ENCODE results near the gene CCDC146.
"Not testable (repeated sequence)": the region's sequence is repeated elsewhere in the genome, so short reads cannot be mapped to it uniquely, and the experiment has no call there.

Gene CCDC146, protein sequence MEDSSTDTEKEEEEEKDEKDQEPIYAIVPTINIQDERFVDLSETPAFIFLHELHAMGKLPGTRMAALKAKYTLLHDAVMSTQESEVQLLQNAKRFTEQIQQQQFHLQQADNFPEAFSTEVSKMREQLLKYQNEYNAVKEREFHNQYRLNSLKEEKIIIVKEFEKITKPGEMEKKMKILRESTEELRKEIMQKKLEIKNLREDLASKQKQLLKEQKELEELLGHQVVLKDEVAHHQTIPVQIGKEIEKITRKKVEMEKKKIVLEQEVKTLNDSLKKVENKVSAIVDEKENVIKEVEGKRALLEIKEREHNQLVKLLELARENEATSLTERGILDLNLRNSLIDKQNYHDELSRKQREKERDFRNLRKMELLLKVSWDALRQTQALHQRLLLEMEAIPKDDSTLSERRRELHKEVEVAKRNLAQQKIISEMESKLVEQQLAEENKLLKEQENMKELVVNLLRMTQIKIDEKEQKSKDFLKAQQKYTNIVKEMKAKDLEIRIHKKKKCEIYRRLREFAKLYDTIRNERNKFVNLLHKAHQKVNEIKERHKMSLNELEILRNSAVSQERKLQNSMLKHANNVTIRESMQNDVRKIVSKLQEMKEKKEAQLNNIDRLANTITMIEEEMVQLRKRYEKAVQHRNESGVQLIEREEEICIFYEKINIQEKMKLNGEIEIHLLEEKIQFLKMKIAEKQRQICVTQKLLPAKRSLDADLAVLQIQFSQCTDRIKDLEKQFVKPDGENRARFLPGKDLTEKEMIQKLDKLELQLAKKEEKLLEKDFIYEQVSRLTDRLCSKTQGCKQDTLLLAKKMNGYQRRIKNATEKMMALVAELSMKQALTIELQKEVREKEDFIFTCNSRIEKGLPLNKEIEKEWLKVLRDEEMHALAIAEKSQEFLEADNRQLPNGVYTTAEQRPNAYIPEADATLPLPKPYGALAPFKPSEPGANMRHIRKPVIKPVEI

GRCh38 chr7:77121860-77122681 is at the start of gene CCDC146:
Gene CCDC146 (plus strand): TSS chr7:77122615. CDS start chr7:77167669, 45,054 bp downstream.
- H3K4me3 ChIP-seq (ENCODE audit: low read depth, low read length), result peak within 1 kb of the TSS; percentile 78
- peak; percentile 100 for DNase-seq (ENCODE audit: low read depth)

GRCh38 chr7:77074786-77075396 is 47.5 kb upstream of the CCDC146 start:
- not testable (repeated sequence) for H3K4me3 ChIP-seq (ENCODE audit: low read depth, low read length)
- peak; percentile 3 for DNase-seq (ENCODE audit: low read depth)

- H3K4me3 ChIP-seq (ENCODE audit: low read depth, low read length); DNase-seq (ENCODE audit: low read depth): not testable (repeated sequence)
These were observed 45.4 kb upstream of the CCDC146 start for GRCh38 chr7:77077060-77077459.

GRCh38 chr7:77079112-77079511 is 43.3 kb upstream of the CCDC146 start:
- H3K4me3 ChIP-seq (ENCODE audit: low read depth, low read length); DNase-seq (ENCODE audit: low read depth): not testable (repeated sequence)

- DNase-seq (ENCODE audit: low read depth); H3K4me3 ChIP-seq (ENCODE audit: low read depth, low read length): not testable (repeated sequence)
These were observed 42.8 kb upstream of the CCDC146 start for GRCh38 chr7:77079624-77080023.

GRCh38 chr7:77080236-77080635 is 42.2 kb upstream of the CCDC146 start:
- not testable (repeated sequence) for DNase-seq (ENCODE audit: low read depth); H3K4me3 ChIP-seq (ENCODE audit: low read depth, low read length)

DNA sequence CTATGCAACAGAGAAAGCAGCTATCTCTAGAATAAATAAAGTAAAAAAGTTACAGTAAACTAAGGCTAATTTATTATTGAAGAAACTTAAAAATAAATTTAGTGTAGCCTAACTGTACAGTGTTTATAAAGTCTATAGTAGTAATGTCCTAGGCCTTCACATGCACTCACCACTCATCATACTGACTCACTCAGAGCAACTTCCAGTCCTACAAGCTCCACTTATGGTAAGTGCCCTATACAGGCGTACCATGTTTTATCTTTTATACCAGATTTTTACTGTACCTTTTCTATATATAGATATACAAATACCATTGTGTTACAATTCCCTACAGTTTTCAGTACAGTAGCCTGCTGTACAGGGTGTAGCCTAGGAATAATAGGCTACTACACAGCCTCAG is 40.2 kb upstream of the CCDC146 start:
- not testable (repeated sequence) for H3K4me3 ChIP-seq (ENCODE audit: low read depth, low read length); DNase-seq (ENCODE audit: low read depth)

- H3K4me3 ChIP-seq (ENCODE audit: low read depth, low read length); DNase-seq (ENCODE audit: low read depth): not testable (repeated sequence)
These were observed 30.1 kb upstream of the CCDC146 start for GRCh38 chr7:77092301-77092700.

DNA sequence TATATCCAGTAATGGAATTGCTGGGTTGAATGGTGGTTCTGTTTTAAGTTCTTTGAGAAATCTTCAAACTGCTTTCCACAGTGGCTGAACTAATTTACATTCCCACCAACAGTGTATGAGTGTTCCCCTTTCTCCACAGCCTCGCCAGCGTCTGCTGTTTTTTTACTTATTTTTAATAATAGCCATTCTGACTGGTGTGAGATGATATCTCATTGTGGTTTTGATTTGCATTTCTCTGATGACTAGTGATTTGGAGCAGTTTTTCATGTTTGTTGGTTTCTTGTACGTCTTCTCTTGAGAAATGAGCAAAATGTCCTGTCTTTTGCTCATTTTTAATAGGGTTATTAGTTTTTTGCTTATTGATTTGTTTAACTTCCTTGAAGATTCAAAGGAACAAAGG is 21.9 kb upstream of the CCDC146 start:
- DNase-seq (ENCODE audit: low read depth); H3K4me3 ChIP-seq (ENCODE audit: low read depth, low read length): not testable (repeated sequence)

- not testable (repeated sequence) for DNase-seq (ENCODE audit: low read depth); H3K4me3 ChIP-seq (ENCODE audit: low read depth, low read length)
These were observed 21.2 kb upstream of the CCDC146 start for GRCh38 chr7:77101187-77101586.

DNA sequence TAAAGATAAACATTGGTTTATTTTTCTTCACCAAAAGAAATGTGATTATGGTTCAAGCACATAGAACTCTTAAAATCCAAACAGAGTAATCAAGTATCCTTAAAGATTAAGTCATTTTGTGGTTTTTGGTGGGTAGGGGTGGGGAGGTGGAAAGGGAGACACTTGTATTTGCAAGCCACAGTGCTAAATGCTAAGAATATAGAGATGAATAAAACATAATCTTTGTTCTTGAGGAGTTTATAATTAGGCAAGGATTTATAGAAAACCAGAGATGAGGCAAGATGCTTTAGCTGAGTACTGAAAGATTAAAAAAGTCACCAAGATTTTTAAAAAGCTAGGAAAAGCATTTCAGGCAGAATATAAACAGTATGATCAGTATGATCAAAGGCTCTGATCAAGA is 19.7 kb upstream of the CCDC146 start:
- H3K4me3 ChIP-seq (ENCODE audit: low read depth, low read length); DNase-seq (ENCODE audit: low read depth): not testable (repeated sequence)

GRCh38 chr7:77105904-77106303 is 16.5 kb upstream of the CCDC146 start:
- H3K4me3 ChIP-seq (ENCODE audit: low read depth, low read length), result not testable (repeated sequence)
- DNase-seq (ENCODE audit: low read depth), result peak; percentile 22

DNA sequence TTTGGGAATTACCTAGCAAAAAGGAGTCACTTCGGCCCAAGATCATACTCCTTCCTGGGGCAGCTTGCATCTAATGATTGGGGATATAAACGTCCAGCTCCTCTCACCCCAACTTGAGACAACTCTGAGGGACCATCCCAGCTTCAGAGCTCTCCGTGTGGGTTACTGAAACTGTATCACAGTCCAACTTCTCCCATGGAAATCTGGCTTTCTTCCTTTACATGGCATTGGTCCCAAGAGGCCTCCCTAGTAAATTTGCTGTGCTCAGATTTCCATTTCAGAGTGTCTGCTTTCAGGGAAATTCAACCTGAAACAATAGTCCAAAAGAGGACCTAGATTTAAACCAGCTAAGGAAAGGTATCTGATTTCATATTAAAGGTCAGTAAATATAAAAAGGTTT is 14.8 kb upstream of the CCDC146 start:
- not testable (repeated sequence) for DNase-seq (ENCODE audit: low read depth)

GRCh38 chr7:77108362-77108761 is 14.1 kb upstream of the CCDC146 start:
- H3K4me3 ChIP-seq (ENCODE audit: low read depth, low read length); DNase-seq (ENCODE audit: low read depth): not testable (repeated sequence)

More for the DNA sequence above, 14.8 kb upstream of the CCDC146 start:
- H3K4me3 ChIP-seq (ENCODE audit: low read depth, low read length), result not testable (repeated sequence)

Data from choroid plexus epithelial cell (primary cell).